ENCODE results near the gene CFAP91. TPM values are rescaled to one million over a fixed set of nuclear protein-coding genes. Genes with fewer than 3 reads are reported as not detected.

CFAP91 gene
- total and polyA plus RNA-seq, 9 of the 15 experiments (the other 6 are each of a cell fraction or from before 2014, with no cell fraction given), result not detected

DNA sequence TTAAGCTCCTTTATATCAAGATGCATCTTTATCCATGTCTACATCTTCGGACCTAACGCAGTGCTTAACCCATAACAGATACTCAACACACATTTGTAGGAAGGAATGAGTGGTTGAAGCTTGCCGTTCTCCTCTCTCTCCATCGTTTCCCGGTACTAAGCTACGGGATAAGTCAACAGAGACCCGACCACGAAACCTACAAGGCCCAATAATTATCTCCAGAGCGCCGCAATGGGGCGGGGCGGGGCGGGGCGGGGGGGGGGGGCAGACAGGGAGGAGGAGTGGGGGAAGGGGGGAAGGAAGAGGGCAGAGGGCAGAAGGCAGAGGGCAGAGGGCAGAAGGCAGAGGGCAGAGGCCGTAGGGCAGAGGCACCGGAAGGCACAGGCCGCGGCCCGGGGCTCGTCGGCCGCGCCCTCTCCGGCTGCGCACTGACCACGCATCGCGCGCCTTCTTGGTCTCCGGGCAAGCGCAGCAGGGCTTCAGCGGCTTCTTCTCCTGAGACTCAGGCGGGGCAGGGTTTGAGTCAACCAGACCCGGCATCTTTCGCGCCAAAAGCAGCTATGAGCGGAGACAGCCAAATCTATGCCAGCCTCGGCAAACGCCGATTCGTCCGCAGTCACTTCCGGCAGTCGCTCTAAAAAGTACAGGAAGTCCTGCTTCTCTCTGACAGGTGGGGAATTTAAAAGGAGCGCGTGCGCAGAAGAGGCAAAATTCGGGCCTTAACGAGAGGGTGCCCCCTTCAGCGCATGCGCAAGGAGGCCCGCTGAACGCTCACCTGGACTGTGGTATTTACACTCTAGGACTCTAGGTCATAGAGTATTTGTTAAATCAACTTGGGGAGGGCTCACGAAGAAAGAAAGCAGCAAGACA lies 25.8 kb upstream of the CFAP91 start, which contains the start of gene COX17 (continued):
- TF ChIP-seq RBM39 (optimal IDR thresholded peaks at IDR 0.05; ENCODE audit: low read depth, low read length) (no peak), FOXM1 (IDR thresholded peaks at IDR 0.05; ENCODE audit: low read depth) (peak; percentile 70), FOXM1 (CRISPR knock-in tag; IDR thresholded peaks at IDR 0.05; ENCODE audit: low read depth) (no peak), U2AF1 (optimal IDR thresholded peaks at IDR 0.05; ENCODE audit: low read depth, low read length) (no peak), MCM5 (IDR thresholded peaks at IDR 0.05; ENCODE audit: low read depth) (no peak), KLF13 (tag; IDR thresholded peaks at IDR 0.05; ENCODE audit: borderline replicate concordance, low read depth) (no peak; the same call in 1 of the 2 replicates), BCOR (IDR thresholded peaks at IDR 0.05) (no peak), SIN3B (IDR thresholded peaks at IDR 0.05; ENCODE audit: low read depth) (peak; percentile 54; the same call in 1 of the 2 replicates), MAZ (CRISPR knock-in tag; conservative IDR thresholded peaks at IDR 0.05 in 1 of 2, IDR thresholded peaks at IDR 0.05 in 1 of 2) (peak; percentile 63 to 93), ETV5 (CRISPR knock-in tag; IDR thresholded peaks at IDR 0.05; ENCODE audit: low read depth) (peak; percentile 79)
- TF ChIP-seq, protein P1, sequence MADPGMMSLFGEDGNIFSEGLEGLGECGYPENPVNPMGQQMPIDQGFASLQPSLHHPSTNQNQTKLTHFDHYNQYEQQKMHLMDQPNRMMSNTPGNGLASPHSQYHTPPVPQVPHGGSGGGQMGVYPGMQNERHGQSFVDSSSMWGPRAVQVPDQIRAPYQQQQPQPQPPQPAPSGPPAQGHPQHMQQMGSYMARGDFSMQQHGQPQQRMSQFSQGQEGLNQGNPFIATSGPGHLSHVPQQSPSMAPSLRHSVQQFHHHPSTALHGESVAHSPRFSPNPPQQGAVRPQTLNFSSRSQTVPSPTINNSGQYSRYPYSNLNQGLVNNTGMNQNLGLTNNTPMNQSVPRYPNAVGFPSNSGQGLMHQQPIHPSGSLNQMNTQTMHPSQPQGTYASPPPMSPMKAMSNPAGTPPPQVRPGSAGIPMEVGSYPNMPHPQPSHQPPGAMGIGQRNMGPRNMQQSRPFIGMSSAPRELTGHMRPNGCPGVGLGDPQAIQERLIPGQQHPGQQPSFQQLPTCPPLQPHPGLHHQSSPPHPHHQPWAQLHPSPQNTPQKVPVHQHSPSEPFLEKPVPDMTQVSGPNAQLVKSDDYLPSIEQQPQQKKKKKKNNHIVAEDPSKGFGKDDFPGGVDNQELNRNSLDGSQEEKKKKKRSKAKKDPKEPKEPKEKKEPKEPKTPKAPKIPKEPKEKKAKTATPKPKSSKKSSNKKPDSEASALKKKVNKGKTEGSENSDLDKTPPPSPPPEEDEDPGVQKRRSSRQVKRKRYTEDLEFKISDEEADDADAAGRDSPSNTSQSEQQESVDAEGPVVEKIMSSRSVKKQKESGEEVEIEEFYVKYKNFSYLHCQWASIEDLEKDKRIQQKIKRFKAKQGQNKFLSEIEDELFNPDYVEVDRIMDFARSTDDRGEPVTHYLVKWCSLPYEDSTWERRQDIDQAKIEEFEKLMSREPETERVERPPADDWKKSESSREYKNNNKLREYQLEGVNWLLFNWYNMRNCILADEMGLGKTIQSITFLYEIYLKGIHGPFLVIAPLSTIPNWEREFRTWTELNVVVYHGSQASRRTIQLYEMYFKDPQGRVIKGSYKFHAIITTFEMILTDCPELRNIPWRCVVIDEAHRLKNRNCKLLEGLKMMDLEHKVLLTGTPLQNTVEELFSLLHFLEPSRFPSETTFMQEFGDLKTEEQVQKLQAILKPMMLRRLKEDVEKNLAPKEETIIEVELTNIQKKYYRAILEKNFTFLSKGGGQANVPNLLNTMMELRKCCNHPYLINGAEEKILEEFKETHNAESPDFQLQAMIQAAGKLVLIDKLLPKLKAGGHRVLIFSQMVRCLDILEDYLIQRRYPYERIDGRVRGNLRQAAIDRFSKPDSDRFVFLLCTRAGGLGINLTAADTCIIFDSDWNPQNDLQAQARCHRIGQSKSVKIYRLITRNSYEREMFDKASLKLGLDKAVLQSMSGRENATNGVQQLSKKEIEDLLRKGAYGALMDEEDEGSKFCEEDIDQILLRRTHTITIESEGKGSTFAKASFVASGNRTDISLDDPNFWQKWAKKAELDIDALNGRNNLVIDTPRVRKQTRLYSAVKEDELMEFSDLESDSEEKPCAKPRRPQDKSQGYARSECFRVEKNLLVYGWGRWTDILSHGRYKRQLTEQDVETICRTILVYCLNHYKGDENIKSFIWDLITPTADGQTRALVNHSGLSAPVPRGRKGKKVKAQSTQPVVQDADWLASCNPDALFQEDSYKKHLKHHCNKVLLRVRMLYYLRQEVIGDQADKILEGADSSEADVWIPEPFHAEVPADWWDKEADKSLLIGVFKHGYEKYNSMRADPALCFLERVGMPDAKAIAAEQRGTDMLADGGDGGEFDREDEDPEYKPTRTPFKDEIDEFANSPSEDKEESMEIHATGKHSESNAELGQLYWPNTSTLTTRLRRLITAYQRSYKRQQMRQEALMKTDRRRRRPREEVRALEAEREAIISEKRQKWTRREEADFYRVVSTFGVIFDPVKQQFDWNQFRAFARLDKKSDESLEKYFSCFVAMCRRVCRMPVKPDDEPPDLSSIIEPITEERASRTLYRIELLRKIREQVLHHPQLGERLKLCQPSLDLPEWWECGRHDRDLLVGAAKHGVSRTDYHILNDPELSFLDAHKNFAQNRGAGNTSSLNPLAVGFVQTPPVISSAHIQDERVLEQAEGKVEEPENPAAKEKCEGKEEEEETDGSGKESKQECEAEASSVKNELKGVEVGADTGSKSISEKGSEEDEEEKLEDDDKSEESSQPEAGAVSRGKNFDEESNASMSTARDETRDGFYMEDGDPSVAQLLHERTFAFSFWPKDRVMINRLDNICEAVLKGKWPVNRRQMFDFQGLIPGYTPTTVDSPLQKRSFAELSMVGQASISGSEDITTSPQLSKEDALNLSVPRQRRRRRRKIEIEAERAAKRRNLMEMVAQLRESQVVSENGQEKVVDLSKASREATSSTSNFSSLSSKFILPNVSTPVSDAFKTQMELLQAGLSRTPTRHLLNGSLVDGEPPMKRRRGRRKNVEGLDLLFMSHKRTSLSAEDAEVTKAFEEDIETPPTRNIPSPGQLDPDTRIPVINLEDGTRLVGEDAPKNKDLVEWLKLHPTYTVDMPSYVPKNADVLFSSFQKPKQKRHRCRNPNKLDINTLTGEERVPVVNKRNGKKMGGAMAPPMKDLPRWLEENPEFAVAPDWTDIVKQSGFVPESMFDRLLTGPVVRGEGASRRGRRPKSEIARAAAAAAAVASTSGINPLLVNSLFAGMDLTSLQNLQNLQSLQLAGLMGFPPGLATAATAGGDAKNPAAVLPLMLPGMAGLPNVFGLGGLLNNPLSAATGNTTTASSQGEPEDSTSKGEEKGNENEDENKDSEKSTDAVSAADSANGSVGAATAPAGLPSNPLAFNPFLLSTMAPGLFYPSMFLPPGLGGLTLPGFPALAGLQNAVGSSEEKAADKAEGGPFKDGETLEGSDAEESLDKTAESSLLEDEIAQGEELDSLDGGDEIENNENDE (IDR thresholded peaks at IDR 0.05; ENCODE audit: low read depth, low read length), result no peak
- TF ChIP-seq, protein P2, sequence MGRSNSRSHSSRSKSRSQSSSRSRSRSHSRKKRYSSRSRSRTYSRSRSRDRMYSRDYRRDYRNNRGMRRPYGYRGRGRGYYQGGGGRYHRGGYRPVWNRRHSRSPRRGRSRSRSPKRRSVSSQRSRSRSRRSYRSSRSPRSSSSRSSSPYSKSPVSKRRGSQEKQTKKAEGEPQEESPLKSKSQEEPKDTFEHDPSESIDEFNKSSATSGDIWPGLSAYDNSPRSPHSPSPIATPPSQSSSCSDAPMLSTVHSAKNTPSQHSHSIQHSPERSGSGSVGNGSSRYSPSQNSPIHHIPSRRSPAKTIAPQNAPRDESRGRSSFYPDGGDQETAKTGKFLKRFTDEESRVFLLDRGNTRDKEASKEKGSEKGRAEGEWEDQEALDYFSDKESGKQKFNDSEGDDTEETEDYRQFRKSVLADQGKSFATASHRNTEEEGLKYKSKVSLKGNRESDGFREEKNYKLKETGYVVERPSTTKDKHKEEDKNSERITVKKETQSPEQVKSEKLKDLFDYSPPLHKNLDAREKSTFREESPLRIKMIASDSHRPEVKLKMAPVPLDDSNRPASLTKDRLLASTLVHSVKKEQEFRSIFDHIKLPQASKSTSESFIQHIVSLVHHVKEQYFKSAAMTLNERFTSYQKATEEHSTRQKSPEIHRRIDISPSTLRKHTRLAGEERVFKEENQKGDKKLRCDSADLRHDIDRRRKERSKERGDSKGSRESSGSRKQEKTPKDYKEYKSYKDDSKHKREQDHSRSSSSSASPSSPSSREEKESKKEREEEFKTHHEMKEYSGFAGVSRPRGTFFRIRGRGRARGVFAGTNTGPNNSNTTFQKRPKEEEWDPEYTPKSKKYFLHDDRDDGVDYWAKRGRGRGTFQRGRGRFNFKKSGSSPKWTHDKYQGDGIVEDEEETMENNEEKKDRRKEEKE (IDR thresholded peaks at IDR 0.05; ENCODE audit: borderline replicate concordance in 1 of 2, control insufficient read depth in 1 of 2, low read depth in 2 of 2, low read length in 1 of 2), result no peak
